Cerebellar nuclear complex (tissue), 1 donor: ENCODE measurements around the gene EPN3.

Experiments
- DNase-seq, 2 experiments: peaks; one replicate each; lab custom pipeline; 2025; lab: John Stamatoyannopoulos, UW

Gene EPN3

DNA sequence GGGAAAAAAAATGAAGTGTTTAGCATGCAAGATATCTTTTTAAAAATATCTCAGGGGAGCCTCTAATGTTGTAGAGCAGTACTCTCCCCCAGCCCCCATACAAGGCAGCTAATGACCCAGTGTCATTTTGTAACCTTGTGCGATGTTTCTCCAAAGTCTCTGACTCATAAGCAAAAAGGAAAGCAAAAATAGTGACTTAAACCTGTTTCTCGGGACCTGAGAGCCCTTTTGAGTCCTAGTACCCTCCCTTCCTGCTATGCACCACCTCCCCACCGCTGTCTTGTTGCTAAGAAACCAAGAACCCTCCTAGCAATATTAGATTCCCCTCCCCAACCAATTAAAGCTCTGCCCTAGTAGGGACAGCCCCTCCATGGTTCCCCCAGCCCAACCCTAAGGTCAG, 21.5 kb upstream of the EPN3 start:
- no peak for DNase-seq

DNA sequence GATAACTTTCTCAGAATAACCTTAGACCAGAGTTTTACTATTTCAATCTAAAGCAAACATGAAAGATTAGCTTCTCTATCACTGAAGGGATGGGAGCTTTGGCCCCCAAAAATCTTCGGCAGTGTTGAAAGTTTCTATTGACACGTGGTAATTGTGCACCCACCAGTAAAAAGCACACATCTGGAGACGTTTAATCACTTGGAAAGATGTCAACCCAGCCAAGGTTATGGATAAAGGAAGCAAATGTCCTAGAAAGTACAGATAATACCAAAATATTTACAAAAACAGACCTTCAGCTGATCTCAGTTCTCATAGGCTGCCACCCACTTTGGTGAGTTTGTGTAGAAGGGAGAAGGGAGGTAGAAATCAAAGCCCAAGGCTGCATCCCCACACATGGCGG, 19.0 kb upstream of the EPN3 start:
- DNase-seq, result no peak

DNA sequence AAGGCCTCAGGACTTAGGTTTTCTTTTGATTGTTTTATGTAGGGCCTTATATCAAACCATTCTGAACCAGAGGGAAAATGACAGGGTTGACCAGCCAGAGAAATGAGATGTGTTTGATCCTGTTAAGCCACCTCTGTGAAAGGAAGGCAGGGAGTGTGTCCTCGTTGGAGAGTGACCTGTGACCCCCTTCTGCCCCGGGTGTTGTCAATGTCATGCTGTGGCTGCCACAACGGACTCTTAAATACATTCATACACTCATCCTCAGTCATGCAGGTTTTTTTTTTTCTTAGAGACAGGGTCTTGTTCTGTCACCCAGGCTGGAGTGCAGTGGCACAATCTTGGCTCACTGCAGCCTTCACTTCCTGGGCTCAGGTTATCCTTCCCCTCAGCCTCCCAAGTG, 18.1 kb upstream of the EPN3 start:
- DNase-seq, result no peak

DNA sequence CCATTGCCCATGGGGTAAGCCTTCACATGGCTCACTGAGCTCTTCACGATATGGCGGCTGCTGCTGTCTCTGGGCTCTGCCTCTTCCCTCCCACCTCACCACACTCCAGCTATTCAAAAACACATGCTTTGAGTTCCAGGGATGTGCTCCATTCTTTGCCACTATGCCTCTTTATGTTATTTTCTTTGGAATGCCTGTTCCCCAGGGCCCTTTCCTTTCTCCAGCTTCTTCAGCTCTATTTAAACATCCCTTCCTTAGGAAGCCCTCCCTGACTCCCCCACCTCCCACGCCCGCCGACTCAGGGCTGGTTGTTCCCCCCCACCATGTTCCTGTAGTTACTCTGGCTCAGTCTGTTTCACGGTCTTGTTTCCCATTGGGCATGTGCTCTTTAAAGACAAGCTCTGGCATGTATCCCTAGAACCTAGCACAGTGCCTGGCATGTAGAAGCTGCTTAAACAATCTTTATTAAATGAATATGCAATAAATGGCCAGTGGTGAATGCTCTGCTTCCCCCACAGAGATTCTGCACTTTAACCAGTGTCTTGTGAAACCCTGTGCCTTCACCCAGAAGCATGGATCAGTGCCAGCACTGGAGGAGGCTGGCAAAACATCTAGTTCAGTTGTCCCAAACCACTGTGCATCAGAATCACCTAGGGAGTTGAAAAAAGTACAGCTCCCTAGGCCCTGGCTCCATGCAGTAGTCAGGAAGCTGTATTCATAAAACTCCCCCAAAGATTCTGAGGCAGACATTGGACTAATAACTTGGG, 17.4 kb upstream of the EPN3 start:
- DNase-seq, result no peak

DNA sequence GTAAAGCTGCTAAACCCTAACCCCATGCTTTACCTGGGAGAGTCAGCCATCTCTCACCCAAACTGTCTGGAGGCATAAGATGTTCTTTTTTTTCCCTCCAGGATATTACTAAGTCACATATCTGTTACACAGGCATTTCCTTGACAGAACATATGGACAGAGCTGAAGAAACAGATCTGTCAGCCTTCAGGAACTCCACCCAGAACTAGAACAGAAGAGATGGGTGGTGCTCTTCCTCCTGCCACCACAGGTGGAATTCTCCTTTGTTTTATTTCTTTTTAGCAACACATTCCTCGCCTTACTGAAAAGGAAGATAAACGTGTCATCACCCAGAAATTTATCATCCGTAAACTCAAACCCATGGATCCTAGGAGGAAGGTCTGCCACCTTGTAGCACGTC, 15.5 kb upstream of the EPN3 start:
- no peak for DNase-seq

DNA sequence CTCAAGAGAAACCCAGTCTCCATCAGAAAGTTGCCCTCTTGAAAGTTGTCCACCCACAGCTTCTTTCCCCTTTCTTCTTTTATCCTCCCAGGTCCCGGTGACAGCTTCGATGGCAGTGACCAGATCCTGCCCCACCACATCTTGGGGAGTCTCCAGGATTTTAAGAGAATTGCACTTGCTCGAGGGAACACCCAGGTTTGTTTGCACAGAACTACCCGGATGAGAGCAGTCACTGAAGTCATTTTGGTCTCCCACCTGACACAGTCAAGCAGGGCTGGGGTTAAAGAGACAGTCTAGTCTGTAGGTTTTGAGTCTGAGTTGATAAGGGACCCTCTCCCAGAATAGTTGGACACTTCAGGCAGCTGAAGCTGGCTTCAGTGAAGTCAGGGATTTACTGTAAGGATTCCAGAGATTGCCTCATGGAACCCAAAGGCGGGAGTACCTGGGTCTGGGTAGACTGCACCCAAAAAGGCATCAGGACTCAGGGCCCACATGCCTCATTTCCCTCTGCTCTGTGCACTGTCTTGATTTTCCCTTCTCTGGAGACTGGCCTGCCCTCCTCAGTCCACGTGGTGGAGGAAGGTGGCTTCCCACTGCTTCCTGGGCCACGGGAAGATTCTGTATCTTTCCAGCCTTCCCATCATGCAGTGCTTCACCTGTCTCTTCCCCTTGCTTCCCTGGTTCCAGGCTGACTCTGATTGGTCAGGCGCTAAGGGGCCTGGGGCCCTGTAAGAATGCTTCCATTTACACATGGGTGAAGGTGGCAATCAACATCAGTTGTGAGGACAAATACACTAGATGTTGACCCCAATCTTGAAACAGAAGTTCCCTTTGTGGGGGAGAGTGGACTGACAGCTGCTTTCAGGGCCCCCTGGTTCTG, 14.8 kb upstream of the EPN3 start:
- no peak for DNase-seq

DNA sequence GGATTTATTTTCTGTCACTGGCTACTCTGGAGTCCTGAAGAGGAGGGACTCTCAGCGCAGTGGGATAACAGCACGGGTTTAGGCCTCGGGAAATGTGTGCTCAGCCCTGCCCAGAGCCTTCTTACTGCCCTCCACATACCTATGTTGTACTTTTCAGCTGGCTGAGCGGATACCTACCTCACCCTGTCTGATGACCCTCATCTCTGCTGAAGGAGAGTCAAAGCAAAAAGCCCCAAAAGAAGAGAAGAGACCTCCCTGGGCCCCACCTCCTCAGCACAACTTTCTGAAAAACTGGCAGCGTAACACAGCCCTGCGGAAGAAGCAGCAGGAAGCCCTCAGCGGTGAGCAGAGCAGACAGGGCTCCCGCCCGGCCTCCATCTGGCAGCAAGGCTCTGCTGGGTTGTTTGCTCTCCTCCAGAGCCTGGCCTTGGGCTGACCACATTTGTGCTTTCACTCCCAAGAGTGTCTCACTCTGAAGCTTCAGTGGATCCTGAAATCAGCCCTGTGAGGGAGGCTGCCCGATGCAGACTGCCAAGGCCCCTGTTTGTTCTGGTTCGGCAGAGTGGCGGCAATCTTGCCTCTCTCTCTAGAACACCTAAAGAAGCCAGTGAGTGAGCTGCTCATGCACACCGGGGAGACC, 14.0 kb upstream of the EPN3 start:
- peak; percentile 18 to 61 for DNase-seq

DNA sequence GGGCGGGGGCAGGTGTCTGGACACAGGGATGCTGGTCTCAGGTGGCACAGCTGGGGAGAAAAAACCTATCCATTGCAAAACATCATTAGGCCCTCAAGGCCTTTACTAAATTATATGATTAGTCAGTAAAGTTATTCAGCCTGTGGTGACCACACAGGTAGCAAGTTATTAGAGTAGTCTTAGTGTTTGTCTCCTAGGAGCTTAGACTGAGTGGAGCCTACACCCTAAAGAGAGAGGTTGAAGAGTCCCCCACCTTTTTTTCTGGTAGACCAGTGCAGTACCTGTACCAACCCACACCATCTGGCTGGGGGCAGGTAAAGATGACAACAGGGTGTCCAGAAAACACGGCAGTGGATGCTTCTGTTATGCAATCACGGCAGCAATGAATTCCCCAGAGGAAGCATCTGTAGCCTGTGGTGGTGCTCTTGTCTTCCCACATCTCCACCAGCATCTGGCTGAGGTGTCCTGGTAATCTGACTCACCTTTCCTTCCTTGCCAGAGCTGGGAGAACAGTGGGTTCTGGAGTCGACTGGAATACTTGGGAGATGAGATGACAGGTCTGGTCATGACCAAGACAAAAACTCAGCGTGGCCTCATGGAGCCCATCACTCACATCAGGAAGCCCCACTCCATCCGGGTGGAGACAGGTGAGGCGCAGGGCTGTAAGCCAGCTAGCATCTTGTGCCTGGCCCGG, 13.2 kb upstream of the EPN3 start:
- no peak for DNase-seq

DNA sequence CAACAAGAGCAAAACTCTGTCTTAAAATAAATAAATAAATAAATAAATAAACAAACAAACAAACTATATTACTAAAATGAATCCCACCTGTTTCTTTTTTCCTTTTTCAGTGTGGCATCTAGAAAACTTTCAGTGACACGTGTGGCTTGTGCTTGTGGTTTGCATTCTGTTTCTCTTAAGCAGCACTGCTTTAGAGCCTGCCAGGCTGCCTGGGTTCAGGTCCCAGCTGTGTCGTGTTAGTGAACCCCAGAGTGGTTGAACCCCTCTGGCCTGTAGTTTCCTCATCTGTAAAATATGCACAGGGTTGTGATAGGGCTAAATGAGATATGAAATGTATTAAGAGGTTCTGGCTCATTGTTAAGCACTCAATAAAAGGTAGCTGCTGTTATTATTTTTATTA, 12.1 kb upstream of the EPN3 start:
- no peak for DNase-seq

DNA sequence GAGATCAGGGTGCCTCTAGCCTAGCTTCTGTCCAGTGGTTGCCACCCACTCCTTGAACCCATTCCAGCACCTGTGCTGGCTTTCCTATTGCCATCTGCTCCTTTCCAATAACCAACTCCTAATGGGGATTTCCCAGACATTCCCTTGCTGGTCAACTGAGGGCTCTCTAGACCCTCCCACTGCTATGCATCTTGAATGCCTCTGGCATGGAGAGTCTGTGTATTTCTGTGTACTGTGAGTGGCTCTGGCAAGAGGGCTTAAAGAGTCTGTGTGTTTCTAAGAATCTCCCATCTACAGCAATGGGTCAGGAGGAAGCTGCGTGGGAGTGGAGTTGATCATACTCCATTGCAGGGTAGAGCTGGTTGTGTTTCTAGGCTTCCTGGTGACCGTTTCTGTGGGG, 11.0 kb upstream of the EPN3 start:
- DNase-seq, result no peak

DNA sequence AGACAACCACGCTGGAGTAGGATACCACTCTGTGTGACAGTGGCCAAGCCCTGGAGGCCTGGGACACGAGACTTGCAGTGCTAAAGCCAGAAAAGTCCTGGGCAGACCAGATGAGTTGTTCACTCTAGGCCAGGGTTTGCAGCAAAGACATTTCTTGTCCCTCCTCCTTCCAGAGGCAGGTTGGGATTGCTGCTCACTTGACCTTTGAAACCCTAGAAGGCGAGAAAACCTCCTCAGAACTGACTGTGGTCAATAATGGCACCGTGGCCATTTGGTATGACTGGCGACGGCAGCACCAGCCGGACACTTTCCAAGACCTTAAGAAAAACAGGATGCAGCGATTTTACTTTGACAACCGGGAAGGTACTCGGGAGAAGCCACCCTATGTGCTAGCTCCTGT, 9.8 kb upstream of the EPN3 start:
- no peak for DNase-seq

DNA sequence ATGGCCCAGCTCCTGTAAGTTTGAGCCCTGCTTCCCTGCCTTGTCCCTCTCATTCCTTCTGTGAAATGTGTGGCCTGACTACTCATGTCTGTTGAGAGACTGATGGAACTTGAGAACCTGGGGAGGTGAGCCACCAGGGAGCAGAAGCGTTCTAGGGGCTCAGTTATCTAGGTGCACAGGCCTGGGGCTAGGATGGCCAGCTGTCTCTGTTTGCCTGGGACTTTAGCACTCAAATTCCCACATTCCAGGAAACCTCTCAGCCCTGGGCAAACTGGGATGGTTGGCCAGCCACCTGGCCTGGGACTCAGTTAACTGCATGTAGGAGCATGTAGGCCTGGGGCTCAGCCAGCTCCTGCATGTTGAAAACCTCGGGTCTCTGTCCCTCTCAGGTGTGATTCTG, 9.3 kb upstream of the EPN3 start:
- DNase-seq, result no peak

DNA sequence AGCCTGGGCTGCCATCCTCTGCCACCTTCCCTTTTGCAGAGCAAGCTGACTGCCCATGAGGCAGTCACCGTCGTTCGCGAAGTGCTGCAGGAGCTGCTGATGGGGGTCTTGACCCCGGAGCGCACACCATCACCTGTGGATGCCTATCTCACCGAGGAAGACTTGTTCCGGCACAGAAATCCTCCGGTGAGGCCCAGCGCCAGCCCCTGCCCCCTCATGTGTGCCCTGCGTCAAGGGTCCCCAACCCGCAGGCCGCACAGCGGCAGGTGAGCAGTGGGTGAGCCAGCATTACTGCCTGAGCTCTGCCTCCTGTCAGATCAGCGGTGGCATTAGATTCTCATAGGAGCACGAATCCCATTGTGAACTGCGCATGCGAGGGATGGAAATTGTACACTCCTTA, 7.7 kb upstream of the EPN3 start:
- DNase-seq, result no peak

DNA sequence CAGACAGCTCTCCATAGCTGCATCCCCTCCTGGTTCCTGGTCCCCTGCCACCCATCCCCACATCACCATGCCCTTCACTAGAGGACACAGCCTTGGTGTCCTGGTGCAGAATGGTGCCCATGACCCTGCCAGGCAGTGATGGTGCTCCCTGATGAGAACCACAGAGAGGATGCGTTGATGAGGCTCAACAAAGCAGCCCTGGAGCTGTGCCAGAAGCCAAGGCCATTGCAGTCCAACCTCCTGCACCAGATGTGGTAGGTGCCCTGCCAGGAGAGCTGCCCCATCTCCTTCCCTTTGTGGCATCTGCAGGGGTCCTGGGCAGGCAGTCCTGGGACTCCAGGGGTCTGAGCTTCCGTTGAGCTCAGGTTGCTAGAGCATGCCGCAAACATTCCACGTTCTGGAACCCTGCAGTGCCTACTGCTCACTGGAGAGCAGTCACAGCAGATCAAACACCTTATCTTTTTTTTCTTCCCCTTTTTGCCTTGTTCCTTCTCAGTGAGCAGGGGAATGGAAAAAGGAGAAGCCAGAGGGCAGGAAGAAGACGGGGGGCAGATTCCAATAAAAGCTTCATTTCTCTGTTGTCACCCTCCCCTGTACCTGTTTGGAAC, 5.3 kb upstream of the EPN3 start:
- DNase-seq, result no peak

DNA sequence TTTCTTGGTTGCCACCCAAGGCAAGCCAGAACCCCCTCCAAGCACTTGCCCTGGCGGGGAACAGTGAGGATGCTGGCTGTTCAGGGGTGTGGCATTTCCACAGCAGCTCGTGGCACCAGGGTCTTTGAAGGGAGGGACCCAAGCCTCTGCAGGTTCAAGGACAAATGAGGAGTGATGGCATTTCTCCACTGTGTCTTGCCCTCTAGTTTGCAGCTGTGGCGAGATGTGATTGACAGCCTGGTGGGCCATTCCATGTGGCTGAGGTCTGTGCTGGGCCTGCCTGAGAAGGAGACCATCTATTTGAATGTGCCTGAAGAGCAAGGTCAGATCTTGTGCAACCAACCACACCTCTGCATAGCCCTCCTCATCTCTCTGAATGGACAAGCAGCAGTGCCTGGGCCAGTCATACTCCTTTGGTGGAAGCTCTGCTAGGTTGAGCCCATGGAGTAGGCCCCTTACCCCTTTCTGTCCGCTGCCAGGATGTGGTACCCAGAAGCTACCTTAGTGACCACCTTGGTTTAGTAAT, 4.5 kb upstream of the EPN3 start:
- no peak for DNase-seq

DNA sequence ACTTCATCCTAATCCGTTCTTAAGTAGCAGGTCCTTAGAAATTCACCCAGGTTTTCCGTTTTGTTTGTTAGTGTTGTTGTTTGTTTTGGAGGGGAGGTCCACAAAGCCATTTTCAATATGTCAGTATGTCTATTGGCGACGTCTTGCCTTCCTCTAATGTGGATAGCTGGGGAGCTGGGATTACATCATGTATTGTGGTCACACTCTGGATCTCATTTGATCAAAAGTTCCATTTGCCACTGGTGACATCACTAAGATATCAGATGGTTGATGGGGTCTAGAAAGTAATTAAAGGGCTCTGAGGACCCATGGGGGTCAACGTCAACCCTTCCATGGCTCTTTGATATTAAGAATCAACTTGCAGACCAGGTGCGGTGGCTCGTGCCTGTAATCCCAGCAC, 2.7 kb upstream of the EPN3 start:
- no peak for DNase-seq

DNA sequence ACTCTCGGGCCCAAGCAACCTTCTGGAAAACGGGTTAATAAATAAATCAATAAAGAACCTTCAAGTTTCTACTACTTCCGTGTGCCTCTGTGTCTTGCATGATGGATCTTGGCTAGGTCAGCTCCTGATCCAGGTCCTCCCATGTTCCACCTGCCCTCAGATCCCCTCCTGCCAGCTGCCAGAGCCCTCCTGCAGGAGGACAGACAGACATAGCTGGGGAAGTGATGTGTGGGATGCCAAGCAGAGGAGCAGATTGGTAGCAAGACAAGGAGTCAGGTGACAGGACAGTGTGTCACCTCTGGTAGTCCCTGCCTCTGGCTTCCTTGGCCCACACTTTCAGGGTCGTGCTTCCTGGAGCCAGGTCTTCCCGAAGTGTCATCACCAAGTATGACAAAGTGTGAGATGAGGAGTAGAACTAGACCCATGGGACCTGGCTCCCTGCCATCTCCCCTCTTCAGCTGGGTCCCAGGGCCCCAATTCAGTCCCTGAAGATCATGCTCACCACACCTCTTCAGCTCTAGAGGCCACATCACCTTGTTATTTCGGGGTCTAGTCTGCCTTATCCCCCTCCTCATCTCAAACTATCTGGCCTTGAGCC, 1.0 kb upstream of the EPN3 start:
- no peak for DNase-seq

DNA sequence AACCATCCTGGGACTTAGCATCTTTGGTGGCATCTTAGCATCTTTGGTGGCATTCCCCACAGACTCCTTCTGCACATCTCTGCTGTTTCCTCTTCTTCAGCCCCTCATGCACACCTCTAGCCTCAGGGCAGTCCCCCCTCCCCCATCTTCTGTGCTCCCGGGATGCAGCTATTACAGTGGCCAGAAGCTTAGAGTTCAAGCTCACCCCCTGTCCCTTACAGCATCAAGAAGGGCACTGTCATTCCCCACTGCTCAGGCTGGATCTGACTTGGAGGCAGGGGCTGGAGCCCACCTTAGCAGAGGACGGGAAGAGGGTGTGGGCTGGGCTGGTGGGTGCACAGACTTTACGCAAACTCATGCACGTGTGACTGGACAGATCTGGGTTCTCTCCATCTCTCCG, 650 bp downstream of the EPN3 start:
- DNase-seq, result no peak

DNA sequence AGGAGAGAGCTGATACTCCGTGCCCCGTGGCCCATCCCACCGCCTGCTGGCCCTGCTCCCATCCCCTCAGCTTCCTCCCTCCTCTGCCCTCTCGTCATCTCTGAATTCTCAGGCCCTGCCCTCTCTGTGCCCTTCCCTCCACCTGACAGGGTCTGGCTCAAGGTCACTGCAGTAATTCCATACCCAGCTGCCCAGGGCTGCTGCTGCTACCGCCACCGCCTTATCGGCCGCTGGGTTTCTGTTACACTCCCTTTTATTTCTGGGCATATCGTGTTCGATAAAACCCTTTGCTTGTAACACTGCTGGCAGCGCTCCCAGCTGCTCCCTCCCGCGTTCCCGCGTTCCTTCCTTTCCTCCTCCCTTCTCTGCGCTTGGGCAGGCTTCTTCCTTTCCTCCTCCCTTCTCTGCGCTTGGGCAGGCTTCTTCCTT, 1.2 kb downstream of the EPN3 start:
- no peak for DNase-seq

DNA sequence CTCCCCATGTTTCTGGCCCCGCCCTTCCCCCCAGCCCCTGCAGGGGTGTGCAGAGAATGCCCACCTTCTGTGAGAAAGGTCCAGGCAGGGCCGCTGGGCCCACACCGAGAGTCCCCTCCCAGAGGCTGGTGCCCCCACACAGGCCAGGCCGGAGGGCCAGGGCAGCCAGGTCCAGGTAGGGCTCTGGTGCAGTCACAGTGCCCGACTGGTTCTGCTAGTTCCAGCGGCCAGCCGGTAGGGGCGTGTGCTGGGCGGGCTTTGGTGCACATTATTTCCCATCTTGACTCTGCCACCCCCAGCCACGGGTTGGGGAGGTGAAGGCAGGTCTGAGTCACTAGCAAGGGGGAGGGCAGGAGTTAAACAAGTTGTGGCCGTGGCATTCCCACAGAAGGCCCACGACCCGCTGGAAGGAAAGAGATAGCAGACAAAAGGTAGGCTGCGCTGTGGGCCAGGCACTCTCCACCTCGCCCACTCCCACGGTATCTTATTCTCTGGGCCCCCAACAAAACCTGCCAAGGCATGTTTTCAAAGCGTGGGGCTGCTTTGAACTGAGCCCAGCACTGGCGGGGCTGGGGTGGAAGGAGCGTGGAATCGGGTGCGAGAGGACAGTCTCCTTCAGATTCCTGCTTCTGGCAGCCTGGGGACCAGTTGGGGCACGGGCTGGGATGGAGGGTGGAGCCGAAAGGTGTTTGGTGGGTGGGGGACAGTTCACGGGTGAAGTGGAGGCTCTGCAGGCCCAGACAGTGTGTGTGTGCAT, 1.9 kb downstream of the EPN3 start:
- DNase-seq, result no peak

DNA sequence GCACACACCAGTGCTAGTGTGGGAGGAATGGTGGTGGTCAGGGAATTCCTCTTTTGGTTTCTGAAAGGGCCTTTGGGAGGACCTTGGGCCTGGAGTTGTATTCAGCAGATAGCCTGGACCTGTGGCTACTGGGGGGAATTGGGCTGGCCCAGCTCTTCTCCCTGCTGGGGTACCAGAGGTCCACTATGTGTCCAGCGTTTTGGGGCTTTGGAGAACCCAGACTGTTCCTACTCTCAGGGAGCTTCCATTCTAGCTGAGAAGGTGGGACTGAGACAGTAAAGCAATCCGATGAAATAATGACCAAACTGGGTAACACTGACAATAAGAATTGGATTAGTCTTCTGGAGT, 2.4 kb downstream of the EPN3 start:
- DNase-seq, result no peak
